ENCODE data around the gene SERPINB1.

SERPINB1 gene

DNA sequence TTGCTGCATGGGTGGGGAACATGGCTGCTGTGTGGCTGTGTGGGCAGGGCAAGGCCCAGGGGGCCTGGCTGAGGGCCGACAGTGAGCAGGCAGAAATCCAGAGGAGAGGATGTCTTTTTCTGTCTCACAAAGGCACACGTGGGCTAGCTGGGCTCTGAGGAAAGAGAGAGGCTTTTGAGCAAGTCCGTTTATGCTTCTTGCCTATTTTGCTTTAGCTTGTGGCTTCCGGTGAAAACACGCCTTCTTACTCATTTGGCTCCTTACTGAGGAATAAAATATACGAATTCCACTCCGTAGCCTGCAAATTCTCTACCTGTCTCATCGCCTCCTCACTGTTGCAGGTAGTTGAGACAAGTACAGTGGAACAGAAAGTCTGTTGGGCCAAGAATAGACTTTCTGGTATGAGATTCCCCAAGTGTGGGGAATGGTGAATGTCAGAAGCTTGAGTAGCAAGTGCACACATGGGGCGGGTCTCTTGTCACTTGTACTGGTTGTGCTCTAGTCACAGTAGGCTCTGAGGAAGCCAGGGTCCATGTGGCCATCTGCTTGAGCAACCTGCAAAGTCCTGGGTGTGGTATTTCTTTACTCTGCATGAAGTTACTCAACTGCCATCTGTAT is 48.0 kb downstream of the SERPINB1 start:
- Mint-ChIP-seq H3K36me3 (no peaks in the 10 kb centered on the region), H3K9me3 (no peaks in the 10 kb centered on the region), H3K27me3 (no peaks in the 10 kb centered on the region), H3K27ac (peak overlapping the region; percentile 55), H3K4me1 (peaks cover 16% of the 10 kb centered on the region), H3K4me3 (no peak overlapping the region)
- DNase-seq (ENCODE audit: low spot score in 2 of 2) (no peak), ATAC-seq (ENCODE audit: low read depth) (no peak)

DNA sequence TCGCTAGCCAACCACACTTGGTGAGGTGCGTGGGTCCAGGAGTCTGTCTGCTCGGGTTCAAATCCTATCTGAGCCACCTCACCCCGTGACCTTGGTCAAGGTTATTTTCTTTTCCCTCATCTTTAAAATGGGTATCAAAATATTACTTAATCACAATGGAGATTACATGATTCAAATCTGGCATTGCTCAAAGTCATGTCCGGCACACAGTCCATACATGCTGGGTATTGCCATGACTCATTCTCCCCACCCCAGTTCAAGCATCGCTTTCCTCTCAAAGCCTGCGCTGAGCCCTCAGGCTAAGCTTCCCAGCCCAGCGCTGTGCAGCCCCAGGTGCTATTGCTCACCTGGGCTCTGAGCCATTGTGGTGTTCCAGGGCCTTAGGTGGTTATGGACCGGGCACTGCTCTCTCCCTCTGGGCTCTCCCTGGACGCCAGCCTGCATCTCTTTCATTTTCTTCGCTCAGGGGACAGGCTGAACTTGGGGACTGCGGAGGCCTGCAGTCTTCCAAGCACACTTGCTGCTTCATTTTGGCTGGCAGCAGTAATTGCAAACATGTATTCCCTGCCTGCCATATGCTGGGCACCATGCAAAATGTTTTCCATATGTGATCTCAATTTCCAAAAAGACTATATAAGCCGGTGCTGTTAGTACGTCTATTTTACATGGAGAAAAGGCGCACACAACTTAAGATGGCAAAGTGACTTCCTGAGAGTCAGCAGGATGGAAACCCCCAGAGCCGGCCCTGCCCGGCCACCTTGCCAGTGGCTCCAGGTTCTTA is 49.1 kb downstream of the SERPINB1 start:
- peak overlapping the region; percentile 46 for H3K27ac Mint-ChIP-seq
- no peaks in the 10 kb centered on the region for H3K27me3 Mint-ChIP-seq
- ATAC-seq (ENCODE audit: low read depth) (no peak), DNase-seq (ENCODE audit: low spot score in 2 of 2) (no peak)
- peaks cover 4% of the 10 kb centered on the region for H3K36me3 Mint-ChIP-seq
- H3K9me3 Mint-ChIP-seq, result no peaks in the 10 kb centered on the region
- H3K4me3 Mint-ChIP-seq, result no peak overlapping the region
- peaks cover 16% of the 10 kb centered on the region for H3K4me1 Mint-ChIP-seq

DNA sequence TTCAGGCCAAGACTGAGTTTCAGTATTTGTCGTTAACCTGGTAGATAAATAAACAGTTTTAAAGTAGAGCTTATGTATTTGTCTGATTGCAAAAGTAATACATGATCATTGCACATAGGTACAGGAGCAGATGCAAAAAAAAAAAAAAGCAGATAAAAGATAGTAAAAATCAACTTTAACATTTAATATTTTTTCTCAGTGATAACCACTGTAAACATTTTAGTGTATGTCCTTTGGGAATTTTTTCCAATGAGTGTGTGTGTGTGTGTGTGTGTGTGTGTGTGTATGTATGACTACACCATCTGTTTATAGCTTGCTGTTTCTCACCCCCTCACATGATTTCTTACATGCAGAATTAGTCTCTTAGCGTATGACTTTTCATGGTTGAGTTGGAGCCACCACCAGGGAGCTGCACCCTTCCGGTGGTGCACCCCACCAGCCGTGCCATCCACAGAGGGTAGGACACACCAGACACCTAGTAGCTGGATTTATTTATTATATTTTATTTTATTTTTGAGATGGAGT is 50.2 kb downstream of the SERPINB1 start:
- H3K36me3 Mint-ChIP-seq, result peaks cover 9% of the 10 kb centered on the region
- H3K4me1 Mint-ChIP-seq, result peaks cover 18% of the 10 kb centered on the region
- H3K27ac Mint-ChIP-seq, result peak overlapping the region; percentile 46
- no peaks in the 10 kb centered on the region for H3K9me3 Mint-ChIP-seq
- DNase-seq (ENCODE audit: low spot score in 2 of 2) (no peak), ATAC-seq (ENCODE audit: low read depth) (peak; percentile 73)
- H3K4me3 Mint-ChIP-seq, result peak overlapping the region; percentile 46
- H3K27me3 Mint-ChIP-seq, result no peaks in the 10 kb centered on the region

DNA sequence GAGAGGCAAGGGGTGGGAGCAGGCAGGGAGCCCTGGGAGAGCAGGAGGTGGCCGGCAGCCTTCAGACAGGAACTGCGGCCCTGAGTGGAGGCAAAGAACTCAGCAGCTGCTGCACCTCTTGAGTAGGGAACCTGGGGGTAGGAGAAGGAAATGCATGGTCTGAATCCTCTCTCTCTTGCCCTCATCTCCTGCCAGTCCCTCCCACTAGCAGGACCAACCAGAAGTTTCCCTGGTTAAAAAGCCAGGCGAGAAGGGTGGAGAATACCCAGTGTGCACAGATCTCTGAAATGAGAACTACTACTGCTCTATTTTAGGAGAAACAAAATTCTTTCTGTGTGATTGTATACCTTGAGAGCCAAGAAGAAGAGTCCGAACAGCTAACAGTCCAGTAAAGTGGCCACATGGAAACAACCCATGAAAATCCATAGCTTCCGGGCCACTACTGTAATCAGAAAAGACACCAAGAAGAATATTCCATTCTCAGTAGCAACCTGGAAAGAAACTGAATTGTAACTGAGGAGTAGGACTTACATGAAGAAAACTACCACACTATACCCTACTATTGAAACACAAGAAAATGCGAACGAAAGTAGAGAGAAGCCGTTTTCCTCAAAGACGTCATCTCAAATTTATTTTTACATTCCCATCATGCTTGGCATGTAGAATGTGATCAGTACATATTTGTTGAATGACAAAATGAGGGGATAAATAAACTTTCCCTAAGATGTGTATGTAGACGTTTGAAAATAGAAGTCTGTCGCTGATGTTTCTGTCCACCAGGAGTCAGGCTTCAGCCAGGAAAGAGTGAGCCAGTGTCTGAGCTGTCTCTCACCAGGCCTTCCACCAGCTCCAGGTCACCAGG is 50.8 kb downstream of the SERPINB1 start:
- no peaks in the 10 kb centered on the region for H3K27me3 Mint-ChIP-seq
- DNase-seq (ENCODE audit: low spot score in 2 of 2), result peak; percentile 43 to 51
- H3K4me1 Mint-ChIP-seq, result peaks cover 18% of the 10 kb centered on the region
- peak overlapping the region; percentile 46 for H3K4me3 Mint-ChIP-seq
- no peaks in the 10 kb centered on the region for H3K9me3 Mint-ChIP-seq
- H3K27ac Mint-ChIP-seq, result peak overlapping the region; percentile 71
- ATAC-seq (ENCODE audit: low read depth), result peak; percentile 88
- peaks cover 13% of the 10 kb centered on the region for H3K36me3 Mint-ChIP-seq

GRCh38 chr6:2786269-2786668 is 55.4 kb downstream of the SERPINB1 start:
- ATAC-seq (ENCODE audit: low read depth) (no peak), DNase-seq (ENCODE audit: low spot score in 2 of 2) (no peak)
- no peak overlapping the region for H3K27ac Mint-ChIP-seq
- no peak overlapping the region for H3K4me3 Mint-ChIP-seq
- peaks cover 21% of the 10 kb centered on the region for H3K36me3 Mint-ChIP-seq
- H3K4me1 Mint-ChIP-seq, result peaks cover 5% of the 10 kb centered on the region
- no peaks in the 10 kb centered on the region for H3K9me3 Mint-ChIP-seq
- no peaks in the 10 kb centered on the region for H3K27me3 Mint-ChIP-seq

DNA sequence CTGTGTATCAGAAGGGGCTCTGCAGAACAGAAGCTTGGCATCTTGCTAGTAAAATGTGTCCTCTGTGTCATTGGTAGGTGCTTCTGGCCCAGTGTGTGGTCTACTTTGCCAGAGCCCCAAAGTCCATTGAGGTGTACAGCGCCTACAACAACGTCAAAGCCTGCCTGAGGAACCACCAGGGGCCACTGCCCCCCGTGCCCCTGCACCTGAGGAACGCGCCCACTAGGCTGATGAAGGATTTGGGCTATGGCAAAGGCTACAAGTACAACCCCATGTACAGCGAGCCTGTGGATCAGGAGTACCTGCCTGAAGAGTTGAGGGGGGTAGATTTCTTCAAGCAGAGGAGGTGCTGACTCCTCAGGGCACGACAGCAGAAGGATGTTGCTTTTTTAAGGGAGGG is 56.7 kb downstream of the SERPINB1 start:
- H3K27ac Mint-ChIP-seq, result no peak overlapping the region
- no peaks in the 10 kb centered on the region for H3K27me3 Mint-ChIP-seq
- H3K9me3 Mint-ChIP-seq, result no peaks in the 10 kb centered on the region
- no peak for DNase-seq (ENCODE audit: low spot score in 2 of 2)
- H3K36me3 Mint-ChIP-seq, result peaks cover 25% of the 10 kb centered on the region
- H3K4me1 Mint-ChIP-seq, result peaks cover 4% of the 10 kb centered on the region
- no peak overlapping the region for H3K4me3 Mint-ChIP-seq
- no peak for ATAC-seq (ENCODE audit: low read depth)

GRCh38 chr6:2784061-2784460 is 57.6 kb downstream of the SERPINB1 start:
- no peaks in the 10 kb centered on the region for H3K27me3 Mint-ChIP-seq
- ATAC-seq (ENCODE audit: low read depth), result no peak
- no peak overlapping the region for H3K4me3 Mint-ChIP-seq
- no peak overlapping the region for H3K27ac Mint-ChIP-seq
- DNase-seq (ENCODE audit: low spot score in 2 of 2), result no peak
- peaks cover 25% of the 10 kb centered on the region for H3K36me3 Mint-ChIP-seq
- H3K9me3 Mint-ChIP-seq, result no peaks in the 10 kb centered on the region
- H3K4me1 Mint-ChIP-seq, result peaks cover 4% of the 10 kb centered on the region

- ATAC-seq (ENCODE audit: low read depth) (no peak), DNase-seq (ENCODE audit: low spot score in 2 of 2) (no peak)
- Mint-ChIP-seq H3K4me1 (peaks cover 4% of the 10 kb centered on the region), H3K9me3 (no peaks in the 10 kb centered on the region), H3K27ac (no peak overlapping the region), H3K4me3 (no peak overlapping the region), H3K27me3 (no peaks in the 10 kb centered on the region), H3K36me3 (peaks cover 25% of the 10 kb centered on the region)
These were observed 58.3 kb downstream of the SERPINB1 start for GRCh38 chr6:2783188-2783963.

GRCh38 chr6:2782825-2783187 is 58.9 kb downstream of the SERPINB1 start:
- DNase-seq (ENCODE audit: low spot score in 2 of 2), result no peak
- ATAC-seq (ENCODE audit: low read depth), result no peak
- no peak overlapping the region for H3K4me3 Mint-ChIP-seq
- peaks cover 23% of the 10 kb centered on the region for H3K36me3 Mint-ChIP-seq
- H3K4me1 Mint-ChIP-seq, result peaks cover 4% of the 10 kb centered on the region
- H3K27me3 Mint-ChIP-seq, result no peaks in the 10 kb centered on the region
- H3K27ac Mint-ChIP-seq, result no peak overlapping the region
- H3K9me3 Mint-ChIP-seq, result no peaks in the 10 kb centered on the region

GRCh38 chr6:2782356-2782708 is 59.3 kb downstream of the SERPINB1 start:
- H3K9me3 Mint-ChIP-seq, result no peaks in the 10 kb centered on the region
- no peak for ATAC-seq (ENCODE audit: low read depth)
- no peaks in the 10 kb centered on the region for H3K27me3 Mint-ChIP-seq
- no peak for DNase-seq (ENCODE audit: low spot score in 2 of 2)
- H3K36me3 Mint-ChIP-seq, result peaks cover 19% of the 10 kb centered on the region
- H3K4me1 Mint-ChIP-seq, result peaks cover 7% of the 10 kb centered on the region
- H3K4me3 Mint-ChIP-seq, result no peak overlapping the region
- H3K27ac Mint-ChIP-seq, result no peak overlapping the region
